Uterus (tissue), 2 donors: ENCODE measurements around the gene SYCE3.

Experiments used
- POLR2A ChIP-seq, 2 donors: fragments of 450-650 bp; IDR thresholded peaks; one replicate each; pipeline ENCODE4 v1.6.1; 2016; ENCODE audit warnings: antibody characterized with exemption in 2 of 2, mild to moderate bottlenecking in 1 of 2, moderate library complexity in 1 of 2
- TF ChIP-seq, protein P1 (sequence below), 4 experiments: fragments of 200-600 bp in 2 of 4; fragments of 450-650 bp in 2 of 4; sonication (generic) in 2 of 4; IDR thresholded peaks; one replicate each; pipeline ENCODE4 v1.5.1; 2016 to 2019; ENCODE audit warnings: antibody characterized with exemption in 4 of 4, mild to moderate bottlenecking in 2 of 4, moderate library complexity in 1 of 4

DNA sequence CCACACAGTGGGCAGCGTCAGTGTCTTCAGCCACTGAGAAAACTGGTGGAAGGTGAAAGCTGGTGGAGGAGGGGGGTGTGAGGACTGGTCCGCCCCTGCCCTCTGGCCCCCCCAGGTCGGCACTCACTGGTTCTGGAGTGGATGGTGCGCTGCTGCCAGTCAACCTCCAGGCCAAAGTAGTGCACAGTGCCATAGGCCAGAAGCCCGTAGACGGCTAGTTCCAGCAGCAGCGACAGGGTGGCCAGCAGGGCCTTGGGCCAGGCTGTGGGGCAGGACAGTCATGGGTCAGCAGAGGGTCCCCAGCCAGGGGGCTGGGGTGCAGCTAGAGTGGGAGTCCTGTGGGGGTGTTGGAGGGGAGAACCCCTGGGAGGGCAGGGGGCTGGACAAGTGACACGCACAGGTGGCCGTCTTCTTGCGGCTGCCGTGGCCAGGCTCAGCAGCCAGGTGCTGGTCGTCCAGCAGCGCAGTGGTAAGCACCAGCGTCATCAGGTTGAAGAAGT is 57.4 kb downstream of the SYCE3 start:
- TF ChIP-seq, protein P1, sequence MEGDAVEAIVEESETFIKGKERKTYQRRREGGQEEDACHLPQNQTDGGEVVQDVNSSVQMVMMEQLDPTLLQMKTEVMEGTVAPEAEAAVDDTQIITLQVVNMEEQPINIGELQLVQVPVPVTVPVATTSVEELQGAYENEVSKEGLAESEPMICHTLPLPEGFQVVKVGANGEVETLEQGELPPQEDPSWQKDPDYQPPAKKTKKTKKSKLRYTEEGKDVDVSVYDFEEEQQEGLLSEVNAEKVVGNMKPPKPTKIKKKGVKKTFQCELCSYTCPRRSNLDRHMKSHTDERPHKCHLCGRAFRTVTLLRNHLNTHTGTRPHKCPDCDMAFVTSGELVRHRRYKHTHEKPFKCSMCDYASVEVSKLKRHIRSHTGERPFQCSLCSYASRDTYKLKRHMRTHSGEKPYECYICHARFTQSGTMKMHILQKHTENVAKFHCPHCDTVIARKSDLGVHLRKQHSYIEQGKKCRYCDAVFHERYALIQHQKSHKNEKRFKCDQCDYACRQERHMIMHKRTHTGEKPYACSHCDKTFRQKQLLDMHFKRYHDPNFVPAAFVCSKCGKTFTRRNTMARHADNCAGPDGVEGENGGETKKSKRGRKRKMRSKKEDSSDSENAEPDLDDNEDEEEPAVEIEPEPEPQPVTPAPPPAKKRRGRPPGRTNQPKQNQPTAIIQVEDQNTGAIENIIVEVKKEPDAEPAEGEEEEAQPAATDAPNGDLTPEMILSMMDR (IDR thresholded peaks at IDR 0.05) = no peak
- TF ChIP-seq POLR2A (IDR thresholded peaks at IDR 0.05) = no peak
